Liver (tissue), 9 donors: ENCODE data around the gene SLC4A5. TPM values are rescaled to one million over a fixed set of nuclear protein-coding genes. Genes with fewer than 3 reads are reported as not detected.

Source experiments
- DNase-seq: peaks from one replicate; pipeline ENCODE4 v3.0.0-alpha.2; 2017; ENCODE audit warnings: low spot score
- H3K27ac ChIP-seq, 2 donors: one replicate each; pipeline ENCODE4 v1.7.0; 2013; ENCODE audit warnings: inconsistent platforms in 2 of 2, low read length in 2 of 2, control low read depth in 1 of 2, low read depth in 1 of 2, mild to moderate bottlenecking in 1 of 2
- H3K27me3 ChIP-seq, 4 donors: one replicate each; pipeline versions ENCODE4 v1.6.1 to v1.7.0; 2013; ENCODE audit warnings: low read length in 3 of 4, inconsistent platforms in 1 of 4, mild to moderate bottlenecking in 1 of 4, moderate library complexity in 1 of 4; ENCODE audit not compliant: control insufficient read depth in 4 of 4, insufficient read depth in 4 of 4
- H3K36me3 ChIP-seq, 4 donors: one replicate each; pipeline versions ENCODE4 v1.6.1 to v1.7.0; 2013; ENCODE audit warnings: low read length in 3 of 4, mild to moderate bottlenecking in 3 of 4, low read depth in 1 of 4, moderate library complexity in 1 of 4; ENCODE audit not compliant: control insufficient read depth in 4 of 4, insufficient read depth in 3 of 4
- H3K4me1 ChIP-seq, 4 donors: one replicate each; pipeline versions ENCODE4 v1.6.1 to v1.7.0; 2013; ENCODE audit warnings: low read length in 3 of 4, mild to moderate bottlenecking in 3 of 4, moderate library complexity in 1 of 4; ENCODE audit not compliant: control insufficient read depth in 4 of 4, insufficient read depth in 4 of 4
- H3K4me3 ChIP-seq, 3 donors: one replicate each; pipeline versions ENCODE4 v1.6.1 to v1.7.0; 2013; ENCODE audit warnings: low read length in 3 of 3, control low read depth in 1 of 3, low read depth in 1 of 3, mild to moderate bottlenecking in 1 of 3
- H3K9ac ChIP-seq, 2 donors: one replicate each; pipeline ENCODE4 v1.7.0; 2013; ENCODE audit warnings: low read length in 2 of 2, mild to moderate bottlenecking in 2 of 2, moderate library complexity in 2 of 2, control low read depth in 1 of 2, low read depth in 1 of 2
- H3K9me3 ChIP-seq, 4 donors: one replicate each; pipeline versions ENCODE4 v1.6.1 to v1.7.0; 2013; ENCODE audit warnings: low read length in 3 of 4; ENCODE audit not compliant: control insufficient read depth in 4 of 4
- ATF3 ChIP-seq: IDR thresholded peaks from 2 replicates; pipeline ENCODE4 v1.6.1; 2016; ENCODE audit warnings: antibody characterized with exemption
- CTCF ChIP-seq: fragments of 150-350 bp; IDR thresholded peaks from 2 replicates; pipeline ENCODE4 v1.5.1; 2017; ENCODE audit warnings: improper control_type of control experiment, low read depth, low read length; ENCODE audit not compliant: missing input control
- FOXA1 ChIP-seq: IDR thresholded peaks from 2 replicates; pipeline ENCODE4 v1.6.1; 2016; ENCODE audit warnings: antibody characterized with exemption
- FOXA2 ChIP-seq: IDR thresholded peaks from 2 replicates; pipeline ENCODE4 v1.6.1; 2016; ENCODE audit warnings: antibody characterized with exemption
- GABPA ChIP-seq, 2 donors: IDR thresholded peaks in 1 of 2; conservative IDR thresholded peaks in 1 of 2; 2 replicates each; pipeline ENCODE4 v1.6.1; 2016; ENCODE audit warnings: antibody characterized with exemption in 2 of 2, mild to moderate bottlenecking in 1 of 2, moderate library complexity in 1 of 2
- HNF4A ChIP-seq, 2 donors: conservative IDR thresholded peaks; 2 replicates each; pipeline ENCODE4 v1.6.1; 2016; ENCODE audit warnings: antibody characterized with exemption in 2 of 2, mild to moderate bottlenecking in 2 of 2
- HNF4G ChIP-seq: IDR thresholded peaks from 2 replicates; pipeline ENCODE4 v1.6.1; 2016; ENCODE audit warnings: antibody characterized with exemption
- JUND ChIP-seq, 2 donors: IDR thresholded peaks; 2 replicates each; pipeline ENCODE4 v1.6.1; 2016; ENCODE audit warnings: antibody characterized with exemption in 2 of 2
- MAX ChIP-seq: IDR thresholded peaks from 2 replicates; pipeline ENCODE4 v1.6.1; 2016; ENCODE audit warnings: antibody characterized with exemption
- NR2F2 ChIP-seq: IDR thresholded peaks from 2 replicates; pipeline ENCODE4 v1.6.1; 2016; ENCODE audit warnings: antibody characterized with exemption
- RAD21 ChIP-seq, 2 donors: IDR thresholded peaks; 2 replicates each; pipeline ENCODE4 v1.6.1; 2016; ENCODE audit warnings: antibody characterized with exemption in 2 of 2, mild to moderate bottlenecking in 2 of 2
- REST ChIP-seq: IDR thresholded peaks from 2 replicates; pipeline ENCODE4 v1.6.1; 2016; ENCODE audit warnings: antibody characterized with exemption, mild to moderate bottlenecking
- RXRA ChIP-seq, 2 donors: IDR thresholded peaks; 2 replicates each; pipeline ENCODE4 v1.6.1; 2017 to 2018; ENCODE audit warnings: antibody characterized with exemption in 2 of 2, mild to moderate bottlenecking in 1 of 2
- SP1 ChIP-seq: IDR thresholded peaks from 2 replicates; pipeline ENCODE4 v1.6.1; 2018; ENCODE audit warnings: antibody characterized with exemption, mild to moderate bottlenecking
- TAF1 ChIP-seq: conservative IDR thresholded peaks from 2 replicates; pipeline ENCODE4 v1.6.1; 2016; ENCODE audit warnings: antibody characterized with exemption, mild to moderate bottlenecking
- YY1 ChIP-seq: IDR thresholded peaks from 2 replicates; pipeline ENCODE4 v1.6.1; 2016; ENCODE audit warnings: antibody characterized with exemption, mild to moderate bottlenecking
- ZBTB33 ChIP-seq: IDR thresholded peaks from 2 replicates; pipeline ENCODE4 v1.6.1; 2016; ENCODE audit warnings: antibody characterized with exemption
- WGBS: extraction: QIAGEN DNeasy Blood & Tissue Kit; methylation state at CpG from one replicate; pipeline ENCODE4 v1.1.7; 2013; 5-methylcytosine and 5-hydroxymethylcytosine counted together
- polyA plus RNA-seq, 2 donors: library from polyadenylated mRNA; stranded (reverse) in 1 of 2; unstranded in 1 of 2; fragments of 200-250 nt in 1 of 2; fragments of >200 nt in 1 of 2; fragmentation: Nextera tagmentation in 1 of 2; extraction: Ambion mirVana in 1 of 2; gene quantifications; one replicate each; pipeline versions ENCODE4 v1.2.1 to v1.2.3, GENCODE V29; 2013 to 2015
- total RNA-seq, 2 donors: library from RNA; depleted of rRNA; stranded (reverse); fragments of >200 nt; gene quantifications; one replicate each; pipeline ENCODE4 v1.2.3, GENCODE V29; 2014
- donor health status: healthy.
- donor health status: healthy.
- donor health status: healthy.
- donor health status: healthy.
- donor health status: healthy.

The SLC4A5 gene
- total and polyA plus RNA-seq, 4 donors: 0.12 to 0.50 (median 0.29) TPM

GRCh38 chr2:74191596-74192380 lies 151.4 kb downstream of the SLC4A5 start:
- no peak overlapping the region for H3K9ac ChIP-seq
- H3K27me3 ChIP-seq: no peaks in the 10 kb centered on the region
- H3K36me3 ChIP-seq: no peaks in the 10 kb centered on the region
- no peak overlapping the region for H3K27ac ChIP-seq
- H3K4me3 ChIP-seq: no peak overlapping the region
- H3K9me3 ChIP-seq: no peaks in the 10 kb centered on the region
- WGBS: 74% methylated on average over 6 of the region's 6 CpGs
- DNase-seq: no peak
- H3K4me1 ChIP-seq: no peaks in the 10 kb centered on the region
- no peak for TF ChIP-seq FOXA2
- no peak for TF ChIP-seq RXRA (IDR thresholded peaks at IDR 0.05)
- TF ChIP-seq ZBTB33: no peak
- TF ChIP-seq ATF3: no peak
- TF ChIP-seq REST: no peak
- TF ChIP-seq GABPA (IDR thresholded peaks at IDR 0.05 in 1 of 2, conservative IDR thresholded peaks at IDR 0.05 in 1 of 2): no peak
- TF ChIP-seq HNF4G: no peak
- TF ChIP-seq HNF4A (conservative IDR thresholded peaks at IDR 0.05): no peak
- TF ChIP-seq NR2F2: no peak
- no peak for TF ChIP-seq SP1
- TF ChIP-seq RAD21 (IDR thresholded peaks at IDR 0.05): no peak
- no peak for TF ChIP-seq MAX
- no peak for TF ChIP-seq YY1
- TF ChIP-seq TAF1: no peak
- no peak for TF ChIP-seq JUND (IDR thresholded peaks at IDR 0.05)
- no peak for TF ChIP-seq CTCF
- no peak for TF ChIP-seq FOXA1
